Right forelimb (tissue), 1 donor: Measurements from ENCODE around the gene IPO13.

Experiments
- DNase-seq: peaks from one replicate; pipeline ENCODE4 v3.0.0-alpha.2; 2018

IPO13 gene

GRCh38 chr1:43946236-43947060, at the start of gene IPO13:
Gene IPO13, plus strand, starts transcription at chr1:43946950. Its CDS starts 651 bp downstream, at chr1:43947601.
- DNase-seq: peak; percentile 97

- DNase-seq: peak; percentile 19
These were observed 47.8 kb upstream of the IPO13 start for GRCh38 chr1:43898981-43899380.

DNA sequence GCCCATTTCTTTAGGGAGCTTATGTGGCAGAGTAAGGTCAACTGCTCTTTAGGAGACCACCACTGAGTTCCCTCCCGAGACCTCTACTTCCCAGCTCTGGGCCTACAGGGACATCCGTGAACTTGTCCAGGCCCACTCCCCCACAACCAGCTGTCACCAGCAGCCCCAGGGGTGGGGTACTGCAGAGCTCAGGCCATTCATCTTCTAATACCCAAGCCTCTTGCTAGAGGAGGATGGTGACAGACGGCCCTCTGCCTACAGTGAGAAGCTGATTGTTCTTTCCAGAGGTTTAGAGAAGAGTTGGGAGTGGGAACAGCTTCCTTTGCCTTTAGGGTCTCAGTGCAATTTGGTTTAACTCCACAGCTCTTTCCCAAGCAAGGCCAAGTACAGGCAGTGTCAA, 46.4 kb upstream of the IPO13 start:
- peak; percentile 11 for DNase-seq

- DNase-seq: peak; percentile 18
These were observed 45.4 kb upstream of the IPO13 start for GRCh38 chr1:43901196-43901961.

DNA sequence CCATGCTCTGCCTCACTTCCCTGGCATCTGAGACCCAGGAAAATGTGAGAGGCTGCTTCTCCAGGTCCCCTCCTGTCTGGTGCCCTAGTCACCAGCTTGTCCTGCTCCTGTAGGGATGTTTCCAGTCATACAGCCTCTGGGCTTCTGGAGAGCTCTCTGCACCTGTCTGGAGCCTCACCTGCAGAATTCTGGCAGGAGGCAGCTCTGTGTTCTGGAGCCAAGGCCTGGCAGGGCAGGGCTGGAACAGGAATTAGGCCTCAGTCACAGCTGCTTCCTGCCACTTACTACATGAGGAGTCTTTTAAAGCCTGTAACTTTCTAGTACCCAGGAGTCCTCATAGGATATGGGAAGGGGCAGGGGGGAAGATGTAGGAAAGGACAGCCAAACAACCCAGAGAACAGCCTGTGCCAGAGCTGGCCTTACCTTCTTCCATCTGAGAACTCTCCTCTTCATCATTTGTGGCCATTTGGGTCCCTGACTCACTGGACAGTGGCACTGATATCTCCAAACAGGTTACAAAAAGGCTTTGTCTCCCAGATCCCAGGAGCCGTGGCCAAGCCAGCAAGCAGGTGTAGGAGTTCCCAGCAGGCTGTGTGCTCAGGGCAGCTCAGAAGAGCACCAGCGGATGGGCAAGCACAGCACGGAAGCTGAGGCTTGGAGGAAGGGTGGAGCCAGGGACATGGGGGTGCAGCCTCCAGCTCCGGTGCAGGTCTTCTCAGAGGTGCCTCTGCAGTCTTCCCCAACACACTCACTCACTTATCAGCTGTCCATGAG, 44.5 kb upstream of the IPO13 start:
- peak; percentile 17 for DNase-seq

DNA sequence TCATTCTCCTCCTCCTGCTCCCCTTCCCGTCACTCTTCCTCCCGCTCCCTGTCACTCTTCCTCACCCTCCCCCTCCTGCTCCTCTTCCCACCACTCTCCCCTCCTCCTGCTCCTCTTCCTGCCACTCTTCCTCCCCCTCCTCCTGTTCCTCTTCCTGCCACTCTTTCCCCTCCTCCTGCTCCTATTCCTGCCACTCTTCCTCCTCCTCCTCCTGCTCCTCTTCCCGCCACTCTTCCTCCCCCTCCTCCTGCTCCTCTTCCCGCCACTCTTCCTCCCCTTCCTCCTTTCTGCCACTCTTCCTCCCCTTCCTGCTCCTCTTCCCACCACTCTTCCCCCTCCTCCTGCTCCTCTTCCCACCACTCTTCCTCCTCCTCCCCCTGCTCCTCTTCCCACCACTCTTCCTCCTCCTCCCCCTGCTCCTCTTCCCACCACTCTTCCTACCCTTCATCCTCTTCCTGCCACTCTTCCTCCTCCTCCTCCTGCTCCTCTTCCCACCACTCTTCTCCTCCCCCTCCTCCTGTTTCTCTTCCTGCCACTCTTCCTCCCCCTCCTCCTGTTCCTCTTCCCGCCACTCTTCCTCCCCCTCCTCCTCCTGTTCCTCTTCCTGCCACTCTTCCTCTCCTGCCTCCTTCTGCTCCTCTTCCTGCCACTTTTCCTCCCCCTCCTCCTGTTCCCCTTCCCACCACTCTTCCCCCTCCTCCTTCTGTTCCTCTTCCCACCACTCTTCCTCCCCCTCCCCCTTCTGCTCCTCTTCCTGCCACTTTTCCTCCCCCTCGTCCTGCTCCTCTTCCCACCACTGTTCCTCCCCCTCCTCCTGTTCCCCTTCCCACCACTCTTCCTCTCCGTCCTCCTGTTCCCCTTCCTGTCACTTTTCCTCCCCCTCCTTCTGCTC, 41.8 kb upstream of the IPO13 start:
- peak; percentile 38 for DNase-seq

DNA sequence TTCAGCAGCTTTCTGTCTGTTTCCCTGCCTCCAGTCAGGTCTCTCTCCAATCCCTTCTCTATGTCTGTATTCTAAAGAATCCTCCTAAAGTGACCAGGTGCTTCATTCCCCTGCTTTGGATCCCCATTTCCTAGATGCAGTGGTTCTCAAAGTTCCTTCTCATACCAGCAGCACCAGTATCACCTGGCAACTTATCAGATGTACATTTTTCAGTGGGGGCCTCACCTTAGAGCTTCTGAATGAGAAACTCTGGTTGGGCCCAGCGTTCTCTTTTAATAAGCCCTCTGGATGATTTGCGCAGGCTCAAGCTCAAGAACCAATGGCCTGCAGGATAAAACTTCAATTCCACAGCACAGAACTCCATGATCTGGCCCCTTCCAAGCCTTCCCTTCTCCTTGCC, 38.5 kb upstream of the IPO13 start:
- no peak for DNase-seq

DNA sequence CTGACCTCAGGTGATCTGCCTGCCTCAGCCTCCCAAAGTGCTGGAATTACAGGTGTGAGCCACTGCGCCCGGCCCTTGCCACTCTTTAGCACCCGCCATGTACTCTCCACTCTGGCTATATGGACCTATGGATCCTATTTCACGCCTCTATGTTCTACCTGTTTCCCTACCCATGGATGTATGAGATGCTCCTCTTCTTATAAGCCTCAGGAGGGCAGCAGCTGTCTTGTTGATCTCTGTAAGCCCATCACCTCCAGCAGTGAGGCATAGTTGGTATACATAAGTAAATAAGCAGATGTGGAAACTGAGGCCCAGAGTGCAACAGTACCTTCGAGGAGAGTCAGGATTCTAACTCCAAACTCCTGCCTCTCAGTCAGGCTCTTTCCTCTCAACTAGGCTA, 37.9 kb upstream of the IPO13 start:
- peak; percentile 9 for DNase-seq

- DNase-seq: peak; percentile 15
These were observed 36.4 kb upstream of the IPO13 start for GRCh38 chr1:43910343-43910742.

GRCh38 chr1:43912607-43913006, 34.1 kb upstream of the IPO13 start:
- DNase-seq: peak; percentile 41

- DNase-seq: peak; percentile 41
These were observed 33.7 kb upstream of the IPO13 start for GRCh38 chr1:43913051-43913501.

GRCh38 chr1:43913666-43914360, 32.9 kb upstream of the IPO13 start:
- DNase-seq: peak; percentile 37

DNA sequence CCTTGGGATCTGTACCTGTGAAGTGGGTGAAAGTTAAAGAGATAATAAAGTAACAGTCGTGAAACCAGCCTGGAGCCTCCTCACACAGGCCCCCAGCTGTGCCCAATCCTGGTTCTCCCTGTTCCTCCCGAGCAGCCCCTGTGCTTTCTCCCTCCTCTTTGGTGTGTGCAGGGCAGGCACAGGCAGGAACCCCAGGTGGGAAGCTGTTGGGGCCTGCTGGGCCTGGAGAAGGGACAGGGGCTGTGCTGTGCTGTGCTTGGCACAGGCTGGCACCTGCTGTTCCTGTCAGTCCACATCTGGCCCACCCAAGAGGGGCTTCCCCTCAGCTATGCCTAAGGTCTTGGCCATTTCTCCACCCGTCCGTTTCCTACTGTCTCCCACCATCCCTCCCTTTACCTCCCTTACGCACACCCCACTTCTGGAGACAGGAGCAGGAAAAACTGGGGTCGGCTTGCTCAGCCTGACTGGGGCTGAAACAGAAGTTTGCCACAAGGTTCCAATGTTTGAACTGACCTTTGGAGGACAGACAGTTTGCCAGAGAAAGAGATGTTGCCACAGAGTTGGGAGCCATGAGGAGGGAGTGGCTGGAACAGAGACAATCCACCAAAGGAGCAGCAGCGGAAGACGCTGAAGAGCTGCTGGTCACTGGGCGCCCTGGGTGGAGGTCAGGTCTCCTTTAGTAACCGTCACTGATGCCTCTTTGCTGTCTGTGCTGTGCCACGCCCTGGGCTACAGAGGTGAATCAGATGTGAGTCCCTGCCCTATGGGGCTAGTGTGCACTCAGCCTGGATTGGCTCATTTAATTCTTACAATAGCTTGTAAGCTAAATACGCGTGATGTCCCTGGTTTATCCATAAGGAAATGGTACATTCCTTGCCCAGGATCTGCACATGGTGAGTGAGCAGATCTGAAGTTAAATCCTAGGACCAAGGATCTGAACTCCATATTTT, 31.9 kb upstream of the IPO13 start:
- no peak for DNase-seq

GRCh38 chr1:43919906-43920305, 26.8 kb upstream of the IPO13 start:
- no peak for DNase-seq

GRCh38 chr1:43921022-43921421, 25.7 kb upstream of the IPO13 start:
- DNase-seq: no peak

DNA sequence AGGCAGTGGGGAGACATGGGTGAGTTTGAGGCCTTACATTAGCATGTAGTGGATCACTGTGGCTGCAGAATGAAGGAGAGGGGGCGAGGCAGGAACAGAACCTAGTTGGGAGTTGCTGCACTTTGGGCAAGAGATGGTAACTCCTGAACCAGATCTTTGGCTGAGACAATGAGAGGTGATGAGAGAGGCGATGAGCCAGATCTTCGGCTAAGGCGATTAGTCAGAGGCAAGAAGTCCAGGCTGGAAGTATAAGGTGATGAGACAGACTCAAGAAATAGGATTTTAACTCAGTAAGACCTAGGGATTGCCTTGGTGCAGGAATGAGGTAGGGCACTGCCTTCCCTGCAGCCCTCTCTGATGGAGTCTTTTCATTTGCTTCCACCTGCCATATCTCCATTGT, 22.2 kb upstream of the IPO13 start:
- peak; percentile 0 for DNase-seq

GRCh38 chr1:43925846-43926245, 20.9 kb upstream of the IPO13 start:
- peak; percentile 18 for DNase-seq

DNA sequence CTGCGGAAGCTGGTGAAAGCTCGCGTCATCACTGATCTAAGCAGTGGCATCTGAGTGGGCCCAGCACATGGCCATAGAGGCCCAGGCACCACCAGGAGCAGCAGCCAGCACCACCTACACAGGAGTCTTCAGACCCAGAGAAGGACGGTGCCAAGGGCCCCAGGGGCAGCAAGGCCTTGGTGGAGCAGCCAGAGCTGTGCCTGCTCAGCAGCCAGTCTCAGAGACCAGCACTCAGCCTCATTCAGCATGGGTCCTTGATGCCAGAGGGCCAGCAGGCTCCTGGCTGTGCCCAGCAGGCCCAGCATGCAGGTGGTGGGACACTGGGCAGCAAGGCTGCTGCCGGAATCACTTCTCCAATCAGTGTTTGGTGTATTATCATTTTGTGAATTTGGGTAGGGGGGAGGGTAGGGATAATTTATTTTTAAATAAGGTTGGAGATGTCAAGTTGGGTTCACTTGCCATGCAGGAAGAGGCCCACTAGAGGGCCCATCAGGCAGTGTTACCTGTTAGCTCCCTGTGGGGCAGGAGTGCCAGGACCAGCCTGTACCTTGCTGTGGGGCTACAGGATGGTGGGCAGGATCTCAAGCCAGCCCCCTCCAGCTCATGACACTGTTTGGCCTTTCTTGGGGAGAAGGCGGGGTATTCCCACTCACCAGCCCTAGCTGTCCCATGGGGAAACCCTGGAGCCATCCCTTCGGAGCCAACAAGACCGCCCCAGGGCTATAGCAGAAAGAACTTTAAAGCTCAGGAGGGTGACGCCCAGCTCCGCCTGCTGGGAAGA, 16.4 kb upstream of the IPO13 start:
- DNase-seq: peak; percentile 17

- peak; percentile 30 for DNase-seq
These were observed 15.8 kb upstream of the IPO13 start for GRCh38 chr1:43930949-43931275.
